A673 (cell line): Measurements from ENCODE around the gene NUP37. TPM values are rescaled to one million over a fixed set of nuclear protein-coding genes. Genes with fewer than 3 reads are reported as not detected.
"Not testable (repeated sequence)": the region's sequence is repeated elsewhere in the genome, so short reads cannot be mapped to it uniquely, and the experiment has no call there.

Source experiments
- BruUV-seq: library from RNA; stranded (reverse); fragments of 400-500 nt; replicated peaks from 2 replicates; lab custom pipeline; 2021; lab: Mats Ljungman, UMichigan
- CTCF ChIA-PET: fragments of 300-600 bp; sonication (Branson Sonifier 250); formaldehyde crosslinking; loops from one replicate; lab custom pipeline; 2022; ENCODE audit warnings: antibody characterized with exemption; lab: Charles Lee
- POLR2A ChIA-PET: fragments of 300-600 bp; sonication (Branson Sonifier 250); formaldehyde crosslinking; loops from one replicate; lab custom pipeline; 2022; ENCODE audit warnings: antibody characterized with exemption; ENCODE audit not compliant: low non-redundant PET; lab: Charles Lee
- DNase-seq: peaks from one replicate; pipeline ENCODE4 v3.0.0-alpha.2; 2015; ENCODE audit warnings: low spot score
- H3K27ac ChIP-seq: fragments of 200-600 bp; sonication (generic); 2 replicates; pipeline ENCODE4 v1.5.1; 2016; ENCODE audit warnings: mixed run types, low read depth, mild to moderate bottlenecking, mixed read lengths, antibody characterized with exemption, low read length; ENCODE audit not compliant: poor library complexity, severe bottlenecking
- H3K27me3 ChIP-seq: fragments of 200-600 bp; sonication (generic); replicated peaks from 2 replicates; pipeline ENCODE4 v1.6.1; 2017; ENCODE audit warnings: mixed run types, low read depth, mild to moderate bottlenecking, mixed read lengths, antibody characterized with exemption, low read length; ENCODE audit not compliant: insufficient read depth, poor library complexity
- H3K36me3 ChIP-seq: fragments of 200-600 bp; sonication (generic); 2 replicates; pipeline ENCODE4 v1.6.1; 2016; ENCODE audit warnings: mixed run types, mild to moderate bottlenecking, mixed read lengths, antibody characterized with exemption, low read length; ENCODE audit not compliant: insufficient read depth, poor library complexity, severe bottlenecking
- H3K4me1 ChIP-seq: fragments of 200-600 bp; sonication (generic); 2 replicates; pipeline ENCODE4 v1.6.1; 2017; ENCODE audit warnings: mixed run types, mild to moderate bottlenecking, mixed read lengths, antibody characterized with exemption, low read length; ENCODE audit not compliant: insufficient read depth, poor library complexity, severe bottlenecking
- H3K4me3 ChIP-seq: fragments of 200-600 bp; sonication (generic); 2 replicates; pipeline ENCODE4 v1.5.1; 2016; ENCODE audit warnings: low read depth, mixed run types, mild to moderate bottlenecking, mixed read lengths, low read length; ENCODE audit not compliant: poor library complexity, severe bottlenecking
- H3K9me3 ChIP-seq: fragments of 200-600 bp; sonication (generic); 2 replicates; pipeline ENCODE4 v1.6.1; 2016; ENCODE audit warnings: mixed run types, low read depth, mild to moderate bottlenecking, mixed read lengths, antibody characterized with exemption, low read length; ENCODE audit not compliant: poor library complexity, severe bottlenecking
- EZH2 ChIP-seq: fragments of 200-600 bp; sonication (generic); IDR thresholded peaks from 2 replicates; pipeline ENCODE4 v1.6.1; 2017; ENCODE audit warnings: borderline replicate concordance, low read depth, mild to moderate bottlenecking, mixed read lengths, antibody characterized with exemption, low read length; ENCODE audit not compliant: poor library complexity, severe bottlenecking
- intact Hi-C: fragments of 100-400 bp; cut with micrococcal nuclease; formaldehyde crosslinking; loops from one replicate; pipeline ENCODE4 v1.10.0; 2022; ENCODE audit not compliant: unreplicated experiment
- total RNA-seq: library from RNA; stranded (reverse); gene quantifications from 2 replicates; pipeline ENCODE4 v1.2.3, GENCODE V29; 2021
- TF ChIP-seq, protein P1 (sequence below): fragments of 300-800, 200-600 bp; sonication (generic); conservative IDR thresholded peaks from 2 replicates; pipeline ENCODE4 v1.5.1; 2017; ENCODE audit warnings: low read depth, mild to moderate bottlenecking, antibody characterized with exemption, low read length, moderate library complexity, mixed read lengths

NUP37 gene
- total RNA-seq, 1 experiment from 2014 or later, result 48.4 TPM

DNA sequence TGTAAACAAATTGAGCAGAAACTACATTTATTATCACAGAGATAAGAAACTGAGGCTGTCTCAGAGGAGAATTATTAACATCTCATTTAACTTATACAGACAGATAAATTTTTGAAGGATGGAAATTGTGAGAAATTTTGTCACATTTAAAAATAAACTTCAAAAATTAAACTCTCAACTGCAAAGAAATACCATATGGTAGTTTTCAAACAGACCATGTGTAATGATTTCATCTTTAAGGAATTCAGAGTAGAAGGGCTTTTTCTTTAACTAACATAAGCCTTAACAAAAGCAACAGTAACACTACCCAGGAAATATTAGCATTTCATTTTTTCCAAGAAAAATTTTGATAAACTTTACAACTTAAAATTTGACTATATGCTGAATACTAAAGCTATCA lies 26.6 kb downstream of the NUP37 start:
- intact Hi-C loops, result loop anchor here (10.0 kb wide), 2 partner anchors 391 to 721 kb away; partner anchors contain the start of gene IGF1
- Histone ChIP-seq H3K4me3 (no peak overlapping the region), H3K27me3 (no peaks in the 10 kb centered on the region), H3K27ac (no peak overlapping the region), H3K4me1 (no peaks in the 10 kb centered on the region), H3K9me3 (no peaks in the 10 kb centered on the region), H3K36me3 (peaks cover 7% of the 10 kb centered on the region)
- ChIA-PET POLR2A (no interaction called here), CTCF (no interaction called here)
- no peak for DNase-seq
- no TSS peak for BruUV-seq
- TF ChIP-seq, protein P1, sequence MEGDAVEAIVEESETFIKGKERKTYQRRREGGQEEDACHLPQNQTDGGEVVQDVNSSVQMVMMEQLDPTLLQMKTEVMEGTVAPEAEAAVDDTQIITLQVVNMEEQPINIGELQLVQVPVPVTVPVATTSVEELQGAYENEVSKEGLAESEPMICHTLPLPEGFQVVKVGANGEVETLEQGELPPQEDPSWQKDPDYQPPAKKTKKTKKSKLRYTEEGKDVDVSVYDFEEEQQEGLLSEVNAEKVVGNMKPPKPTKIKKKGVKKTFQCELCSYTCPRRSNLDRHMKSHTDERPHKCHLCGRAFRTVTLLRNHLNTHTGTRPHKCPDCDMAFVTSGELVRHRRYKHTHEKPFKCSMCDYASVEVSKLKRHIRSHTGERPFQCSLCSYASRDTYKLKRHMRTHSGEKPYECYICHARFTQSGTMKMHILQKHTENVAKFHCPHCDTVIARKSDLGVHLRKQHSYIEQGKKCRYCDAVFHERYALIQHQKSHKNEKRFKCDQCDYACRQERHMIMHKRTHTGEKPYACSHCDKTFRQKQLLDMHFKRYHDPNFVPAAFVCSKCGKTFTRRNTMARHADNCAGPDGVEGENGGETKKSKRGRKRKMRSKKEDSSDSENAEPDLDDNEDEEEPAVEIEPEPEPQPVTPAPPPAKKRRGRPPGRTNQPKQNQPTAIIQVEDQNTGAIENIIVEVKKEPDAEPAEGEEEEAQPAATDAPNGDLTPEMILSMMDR, result no peak
- no peak for TF ChIP-seq EZH2

DNA sequence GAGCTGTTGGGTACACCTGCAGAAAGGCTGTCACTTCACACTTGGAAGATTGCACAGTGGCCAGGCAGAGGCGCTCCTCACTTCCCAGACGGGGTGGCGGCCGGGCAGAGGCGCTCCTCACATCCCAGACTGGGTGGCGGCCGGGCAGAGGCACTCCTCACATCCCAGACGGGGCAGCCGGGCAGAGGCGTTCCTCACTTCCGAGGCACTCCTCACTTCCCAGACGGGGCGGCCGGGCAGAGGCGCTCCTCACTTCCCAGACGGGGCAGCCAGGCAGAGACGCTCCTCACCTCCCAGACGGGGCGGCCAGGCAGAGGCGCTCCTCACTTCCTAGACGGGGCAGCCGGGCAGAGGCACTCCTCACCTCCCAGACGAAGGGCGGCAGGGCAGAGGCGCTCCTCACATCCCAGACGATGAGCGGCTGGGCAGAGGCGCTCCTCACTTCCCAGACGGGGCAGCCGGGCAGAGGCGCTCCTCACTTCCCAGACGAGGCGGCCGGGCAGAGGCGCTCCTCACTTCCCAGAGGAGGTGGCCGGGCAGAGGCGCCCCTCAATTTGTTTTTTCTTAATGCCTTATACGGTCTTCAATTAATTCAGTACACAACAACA lies 30.6 kb downstream of the NUP37 start:
- H3K4me3 ChIP-seq, H3K27ac ChIP-seq, H3K36me3 ChIP-seq, POLR2A ChIA-PET, H3K4me1 ChIP-seq, BruUV-seq, H3K27me3 ChIP-seq, DNase-seq, H3K9me3 ChIP-seq, intact Hi-C loops, CTCF ChIA-PET: not testable (repeated sequence)

DNA sequence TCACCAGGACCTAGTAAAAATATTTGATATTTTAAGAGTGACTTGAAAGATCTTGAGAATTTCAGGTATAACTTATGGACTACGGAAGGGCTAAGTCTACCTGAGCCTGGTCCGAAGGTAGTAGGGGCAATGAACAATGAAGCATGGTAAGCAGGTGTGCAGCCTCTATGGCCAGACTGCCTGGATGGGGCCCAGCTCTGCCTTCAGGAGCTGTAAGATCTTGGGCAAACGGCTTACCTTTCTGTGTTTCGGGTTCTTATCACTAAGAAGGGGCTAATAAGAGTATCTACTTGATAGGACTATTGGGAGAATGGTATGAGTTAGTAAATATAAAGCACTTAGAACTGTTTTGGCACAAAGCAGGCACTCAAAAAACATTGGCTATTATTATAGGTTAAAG lies 39.1 kb downstream of the NUP37 start:
- BruUV-seq, result no TSS peak
- Histone ChIP-seq H3K27ac (no peak overlapping the region), H3K4me3 (no peak overlapping the region), H3K4me1 (no peaks in the 10 kb centered on the region), H3K9me3 (no peaks in the 10 kb centered on the region), H3K27me3 (no peaks in the 10 kb centered on the region), H3K36me3 (peaks cover 7% of the 10 kb centered on the region)
- TF ChIP-seq EZH2, result no peak
- TF ChIP-seq, protein P1, result no peak
- no peak for DNase-seq
- POLR2A ChIA-PET, result no interaction called here
- intact Hi-C loops, result no loop called here
- CTCF ChIA-PET, result no interaction called here

DNA sequence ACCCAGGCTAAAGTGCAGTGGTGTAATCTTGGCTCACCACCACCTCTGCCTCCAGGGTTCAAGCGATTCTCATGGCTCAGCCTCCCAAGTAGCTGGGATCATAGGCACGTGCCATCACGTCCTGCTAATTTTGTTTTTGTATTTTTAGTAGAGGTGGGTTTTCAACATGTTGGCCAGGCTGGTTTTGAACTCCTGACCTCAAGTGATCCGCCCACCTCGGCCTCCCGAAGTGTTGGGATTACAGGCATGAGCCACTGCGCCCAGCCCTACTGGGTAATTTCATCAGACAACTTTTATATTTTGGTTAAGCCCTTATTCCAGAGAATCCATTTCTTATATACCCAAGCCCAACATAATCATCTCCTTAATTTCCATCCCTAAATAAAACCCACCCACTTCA lies 47.8 kb downstream of the NUP37 start:
- intact Hi-C loops, POLR2A ChIA-PET: not testable (repeated sequence)

More for the DNA sequence above, 47.8 kb downstream of the NUP37 start:
- H3K36me3 ChIP-seq, CTCF ChIA-PET, H3K9me3 ChIP-seq, DNase-seq, H3K27me3 ChIP-seq, H3K4me1 ChIP-seq, H3K27ac ChIP-seq, H3K4me3 ChIP-seq, BruUV-seq: not testable (repeated sequence)
